GM19324 (cell line): ENCODE results near the gene GPR148.

Experiments
- ATAC-seq: cut with Tn5 transposase; IDR thresholded peaks from one replicate; pipeline ENCODE4 v1.9.1; 2021; ENCODE audit warnings: mild to moderate bottlenecking, moderate library complexity; ENCODE audit not compliant: unreplicated experiment, low FRiP score

GPR148 gene

DNA sequence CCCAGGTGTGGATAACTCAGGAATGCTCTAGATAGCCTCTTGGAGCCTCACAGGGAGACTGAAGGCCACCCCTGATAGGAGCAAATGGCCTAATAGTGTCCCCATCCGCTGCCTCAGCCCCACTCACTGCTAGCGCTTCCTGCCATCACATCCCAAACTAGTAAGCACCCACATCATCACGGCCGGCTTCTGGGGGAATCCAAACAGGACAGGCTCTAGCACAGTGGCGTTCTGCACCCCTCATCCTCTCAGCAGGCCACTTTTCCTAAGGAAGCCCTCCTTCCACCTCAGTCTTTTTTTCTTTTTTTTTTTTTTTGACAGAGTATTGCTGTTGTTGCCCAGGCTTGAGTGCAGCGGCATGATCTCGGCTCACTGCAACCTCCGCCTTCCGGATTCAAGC is 20.2 kb downstream of the GPR148 start:
- ATAC-seq: no peak

DNA sequence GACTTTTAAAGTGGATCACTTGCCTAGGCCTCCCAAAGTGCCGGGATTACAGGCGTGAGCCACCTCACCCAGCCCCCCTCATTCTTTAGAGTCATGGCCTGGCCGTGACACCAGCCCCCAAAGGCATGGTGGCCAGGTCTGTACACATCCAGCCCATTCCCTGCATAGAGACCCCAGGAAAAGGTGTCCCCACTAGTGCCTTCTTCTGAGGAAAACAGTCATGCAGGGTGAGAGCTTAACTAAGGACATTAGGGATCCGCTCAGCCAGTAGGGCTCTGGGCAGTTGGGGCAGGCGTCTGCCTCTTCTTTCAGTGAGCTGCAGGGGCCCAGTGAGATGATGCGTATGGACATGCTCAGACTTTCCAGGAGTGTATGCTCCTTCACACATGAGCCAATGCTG is 20.8 kb downstream of the GPR148 start:
- ATAC-seq: no peak

DNA sequence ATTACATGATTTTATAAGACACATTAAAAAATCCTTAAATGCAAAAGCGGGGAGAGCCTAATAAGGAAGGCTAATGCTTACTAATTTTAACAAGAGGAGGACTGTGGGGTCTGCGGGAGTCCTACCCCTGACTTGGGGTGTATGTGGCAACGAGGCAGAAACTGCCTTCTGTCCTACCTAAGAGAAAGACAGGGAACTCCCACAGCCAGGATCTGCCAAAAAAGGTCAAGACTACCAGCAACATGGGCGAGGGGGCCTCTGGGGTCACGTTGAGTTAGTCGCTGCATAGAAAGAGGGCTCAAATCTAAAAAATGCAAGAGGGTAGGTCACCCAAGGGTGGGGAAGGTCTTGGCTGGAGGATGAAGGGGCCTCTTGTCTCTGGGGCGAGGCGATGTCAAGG is 25.9 kb downstream of the GPR148 start:
- ATAC-seq: no peak

DNA sequence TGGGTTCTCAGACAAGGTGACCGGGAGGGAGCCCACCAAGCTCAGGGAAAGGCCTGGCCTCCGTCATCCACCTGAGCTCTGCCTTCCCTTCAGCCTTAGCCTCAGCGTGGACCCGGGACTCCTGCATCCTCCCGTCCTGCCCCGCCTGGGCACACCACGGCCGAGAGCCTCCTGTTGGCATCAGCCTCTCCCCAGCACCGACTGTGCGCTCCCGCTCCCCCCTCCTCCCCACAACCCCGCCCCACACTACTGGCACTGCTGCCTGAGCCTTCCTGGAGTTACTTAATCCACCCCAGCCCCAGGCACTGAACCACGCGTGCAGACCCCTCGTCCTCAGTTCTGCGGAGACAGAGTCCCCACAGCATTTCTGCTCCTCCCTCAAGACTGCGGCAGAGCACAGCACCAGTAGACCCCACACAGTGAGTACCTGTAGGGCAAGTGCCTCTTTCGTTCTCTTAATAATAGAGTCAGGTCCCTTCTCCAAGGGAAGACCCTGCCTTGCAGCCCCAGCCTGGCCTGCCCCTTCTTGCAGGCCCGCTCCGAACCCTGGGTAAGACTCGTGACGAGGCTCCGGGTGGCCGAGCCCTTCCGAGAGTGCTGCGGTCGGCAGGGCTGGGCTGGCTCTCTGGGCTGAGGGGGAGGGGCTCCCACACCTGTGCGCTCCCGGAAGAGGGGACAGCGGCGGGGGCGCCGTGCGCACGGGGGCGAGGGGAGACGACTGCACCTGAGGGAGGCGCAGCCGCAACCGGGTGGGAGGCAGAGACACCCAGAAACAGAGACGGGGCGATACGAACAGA is 26.6 kb downstream of the GPR148 start, which contains the start of gene AMER3:
AMER3 (plus strand) TSS at position 285 of the 797 bp plus-strand sequence. CDS start 6,533 bp downstream, outside the sequence.
- no peak for ATAC-seq

DNA sequence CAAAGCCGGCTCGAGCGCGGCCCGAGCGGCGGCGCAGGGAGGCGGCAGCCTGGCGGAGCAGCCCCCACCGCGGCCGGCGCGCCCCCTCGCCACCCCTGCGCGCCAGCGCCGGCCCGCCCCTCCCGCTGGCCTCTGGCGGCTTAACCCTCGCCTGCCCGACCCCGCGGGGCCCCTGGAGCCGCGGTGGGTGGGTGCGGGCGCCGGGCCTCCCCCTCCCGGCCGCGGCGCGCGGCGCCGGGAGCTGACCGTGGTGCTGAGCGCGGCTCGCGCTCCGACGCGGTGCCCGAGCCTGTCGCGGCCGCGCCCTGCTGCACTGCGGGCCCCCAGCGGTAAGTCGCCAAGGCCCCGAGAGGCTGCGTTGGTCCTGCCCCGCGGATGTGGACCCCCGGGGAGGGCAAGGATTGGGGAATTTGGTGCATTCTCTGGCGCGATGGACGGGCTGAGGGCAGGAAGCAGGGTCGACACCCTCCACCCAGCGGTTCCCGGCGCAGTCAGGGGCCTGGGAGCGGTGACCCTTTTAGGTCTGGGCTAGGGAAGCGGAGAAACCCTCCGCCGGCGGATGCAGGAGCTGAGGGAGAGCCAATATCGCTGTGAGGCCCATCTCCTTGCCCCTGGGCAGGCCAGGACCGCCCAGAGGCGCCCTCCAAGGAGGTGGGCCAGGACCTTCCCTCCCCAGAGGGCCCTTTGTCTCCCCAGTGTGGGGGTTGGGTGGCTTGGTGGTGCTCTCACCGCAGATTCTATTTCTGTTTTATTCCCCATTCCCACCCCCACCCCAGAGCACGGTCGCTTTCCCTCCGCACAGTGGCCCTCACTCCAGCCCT is 27.4 kb downstream of the GPR148 start:
- no peak for ATAC-seq

DNA sequence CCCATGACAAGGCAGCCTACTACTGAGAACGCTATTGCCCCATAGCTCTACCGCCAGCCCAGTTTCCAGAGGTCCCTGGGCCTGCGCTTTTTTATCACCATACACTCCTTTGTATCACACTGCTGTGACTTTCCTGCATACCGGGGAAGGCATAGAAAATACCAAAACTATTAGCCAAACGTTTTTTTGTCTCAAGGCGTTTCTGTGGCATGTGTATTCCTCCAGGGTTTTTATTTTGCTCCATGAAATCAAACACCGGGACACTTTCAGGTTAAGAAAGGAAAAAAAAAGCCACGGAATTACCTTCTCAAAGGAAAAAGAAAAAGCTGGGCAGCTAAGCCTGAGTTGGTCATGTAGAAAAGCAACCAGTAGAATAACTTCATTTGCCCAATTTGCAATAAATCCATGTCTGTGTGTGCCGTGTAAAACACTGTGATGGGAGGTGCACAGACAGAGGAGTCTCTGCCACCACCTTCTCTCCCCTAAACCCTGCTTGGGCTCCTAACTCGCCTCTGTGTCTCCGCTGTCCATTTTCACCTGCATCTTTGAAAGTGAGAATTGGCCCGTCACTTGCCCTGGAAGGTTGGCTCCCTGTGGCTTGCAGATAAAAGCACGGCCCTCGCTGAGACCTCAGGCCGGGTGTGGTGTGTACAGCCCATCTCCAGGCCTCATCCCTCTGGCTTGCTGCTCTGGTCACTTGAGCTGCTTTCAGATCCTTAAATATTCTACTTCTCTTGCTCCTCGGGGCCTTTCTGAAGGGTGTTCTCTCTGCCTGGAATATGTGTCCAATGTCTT is 28.2 kb downstream of the GPR148 start:
- ATAC-seq: no peak

DNA sequence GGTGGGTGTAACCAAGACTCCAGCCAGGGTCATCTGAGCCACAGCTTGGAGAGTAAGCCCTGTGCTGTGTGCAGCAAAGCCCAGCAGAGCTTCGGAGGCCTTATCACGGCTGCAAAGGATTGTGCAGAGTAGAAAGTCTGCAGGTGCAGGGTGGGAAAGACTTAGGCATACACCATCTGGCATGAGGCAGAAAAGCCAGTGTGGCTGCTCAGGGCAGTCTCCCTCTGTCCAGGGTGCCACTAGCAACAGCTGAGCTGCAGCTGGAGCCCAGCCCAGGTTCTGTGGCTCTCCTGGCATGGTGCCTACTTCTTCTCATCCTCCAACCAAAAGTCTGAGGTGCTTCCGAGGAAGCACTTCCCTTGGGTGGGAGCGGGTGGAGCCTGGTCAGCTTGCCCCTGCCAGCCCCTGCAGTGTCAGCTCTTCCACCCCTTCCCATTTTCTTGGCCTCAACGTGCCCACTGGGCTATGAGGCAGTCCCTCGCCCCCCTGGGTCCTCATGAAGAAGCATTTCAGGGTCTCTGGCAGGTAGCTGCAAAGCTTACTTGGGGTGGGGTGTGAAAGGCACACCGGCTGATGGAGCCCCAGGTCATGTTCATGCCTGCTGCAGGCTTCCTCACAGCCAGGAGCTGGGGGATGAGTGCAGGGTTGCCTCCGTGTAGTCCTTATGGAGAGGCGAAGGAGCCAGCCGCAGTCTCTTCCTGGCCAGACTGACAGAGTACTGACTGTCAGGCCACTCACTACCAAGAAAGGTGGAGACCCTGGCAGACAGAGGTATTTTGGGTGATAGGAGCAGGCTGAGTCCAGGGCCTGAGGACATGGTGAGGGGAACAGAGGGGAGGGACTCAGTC is 31.3 kb downstream of the GPR148 start:
- ATAC-seq: no peak

DNA sequence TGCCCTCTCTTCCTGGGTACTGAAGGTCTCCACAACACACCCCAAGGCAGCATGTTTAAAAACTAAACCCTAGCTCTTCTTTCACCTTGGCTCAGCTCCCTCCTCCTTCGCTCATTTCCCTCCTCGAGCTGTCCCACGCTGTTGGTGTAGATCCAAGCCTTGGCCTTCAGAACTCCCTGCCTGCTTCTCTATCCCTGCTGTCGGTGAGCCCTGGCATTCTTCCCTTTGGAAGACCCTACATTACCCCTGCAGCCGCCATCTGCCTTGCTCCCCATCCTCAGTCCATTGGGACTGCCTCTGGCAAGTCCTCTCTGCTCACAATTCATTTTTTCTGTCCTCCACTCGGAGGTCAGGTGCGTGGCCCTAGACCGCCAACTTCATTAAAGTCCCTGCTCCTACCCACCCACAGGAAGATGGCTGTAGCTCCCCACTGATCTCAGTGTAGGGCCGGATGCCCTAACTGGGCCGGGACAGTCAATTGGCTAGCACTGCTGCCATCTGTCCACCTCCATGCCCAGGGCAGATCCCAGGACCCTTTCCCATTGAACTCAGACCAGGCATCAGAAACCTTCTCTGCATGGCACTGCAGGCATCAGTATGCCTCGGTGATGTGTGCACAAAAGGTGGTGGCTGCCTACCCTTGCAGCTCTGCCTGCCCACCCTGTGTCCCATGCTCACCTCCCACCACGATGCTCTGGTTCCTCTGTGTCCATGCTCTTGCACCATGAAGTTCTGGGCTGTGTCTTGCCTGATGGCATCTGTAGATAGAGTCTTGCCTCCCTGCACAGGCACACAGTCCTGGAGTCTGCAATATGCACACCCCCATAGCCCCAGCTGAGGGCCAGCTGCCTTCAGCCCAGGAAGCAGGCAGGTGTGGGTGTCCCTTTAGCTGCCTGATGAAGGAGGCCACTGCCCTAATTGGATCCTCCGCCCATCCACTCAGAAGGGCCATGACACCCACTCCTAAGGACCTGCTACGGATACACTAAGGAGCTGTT is 32.2 kb downstream of the GPR148 start:
- ATAC-seq: no peak

DNA sequence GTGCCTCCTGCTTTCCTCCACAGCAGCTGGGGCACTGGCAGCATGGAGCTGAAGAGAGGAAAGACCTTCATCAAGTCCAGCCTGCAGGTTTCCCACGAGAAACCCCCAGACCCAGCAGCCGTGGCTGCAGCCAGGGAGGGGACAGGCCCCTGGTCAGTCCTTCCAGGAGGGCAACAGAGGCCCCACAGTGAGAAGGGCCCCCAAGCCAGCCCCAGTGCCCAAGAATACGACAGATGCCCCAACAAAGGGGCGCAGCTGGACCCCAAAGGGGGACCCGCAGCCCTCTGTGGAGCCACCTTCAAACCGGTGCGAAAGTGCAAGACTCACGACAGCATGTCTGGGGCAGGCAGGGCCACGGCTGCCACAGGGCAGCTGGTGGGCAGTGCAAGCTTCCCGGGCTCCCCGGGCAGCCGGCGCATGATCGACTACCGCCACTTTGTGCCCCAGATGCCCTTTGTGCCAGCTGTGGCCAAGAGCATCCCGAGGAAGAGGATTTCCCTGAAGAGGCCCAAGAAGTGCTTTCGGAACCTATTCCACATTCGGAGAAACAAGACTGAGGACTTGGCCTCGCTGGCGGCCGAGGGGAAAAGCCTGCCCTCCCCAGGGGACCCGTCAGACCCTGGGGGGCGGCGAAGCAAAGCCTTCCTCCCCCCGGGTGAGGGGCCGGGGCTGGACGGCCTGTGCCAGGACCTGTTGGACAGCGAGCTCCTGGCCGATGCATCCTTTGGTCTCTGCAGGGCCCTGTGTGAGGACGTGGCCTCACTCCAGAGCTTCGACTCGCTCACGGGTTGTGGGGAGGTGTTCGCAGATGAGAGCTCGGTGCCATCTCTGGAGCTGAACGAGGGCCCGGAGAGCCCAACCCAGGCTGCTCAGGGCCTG is 33.4 kb downstream of the GPR148 start:
- ATAC-seq: no peak

DNA sequence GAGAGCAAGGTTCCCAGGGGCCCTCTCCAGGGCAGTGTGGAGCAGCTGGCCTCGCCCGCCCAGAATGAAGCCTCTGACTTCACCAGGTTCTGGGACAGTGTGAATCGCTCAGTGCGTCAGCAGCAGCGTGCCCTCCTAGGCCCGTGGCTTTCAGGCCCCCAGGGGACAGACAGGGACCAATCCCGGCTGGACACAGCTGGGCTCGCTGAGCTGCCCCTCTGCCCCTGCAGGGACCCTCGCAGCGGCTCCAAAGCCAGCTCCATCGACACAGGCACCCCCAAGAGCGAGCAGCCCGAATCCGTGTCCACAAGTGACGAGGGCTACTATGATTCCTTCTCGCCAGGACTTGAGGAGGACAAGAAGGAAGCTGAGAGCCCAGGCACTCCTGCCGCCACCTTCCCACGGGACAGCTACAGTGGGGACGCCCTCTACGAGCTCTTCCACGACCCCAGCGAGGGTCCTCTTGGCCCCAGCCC is 34.1 kb downstream of the GPR148 start:
- ATAC-seq: no peak

DNA sequence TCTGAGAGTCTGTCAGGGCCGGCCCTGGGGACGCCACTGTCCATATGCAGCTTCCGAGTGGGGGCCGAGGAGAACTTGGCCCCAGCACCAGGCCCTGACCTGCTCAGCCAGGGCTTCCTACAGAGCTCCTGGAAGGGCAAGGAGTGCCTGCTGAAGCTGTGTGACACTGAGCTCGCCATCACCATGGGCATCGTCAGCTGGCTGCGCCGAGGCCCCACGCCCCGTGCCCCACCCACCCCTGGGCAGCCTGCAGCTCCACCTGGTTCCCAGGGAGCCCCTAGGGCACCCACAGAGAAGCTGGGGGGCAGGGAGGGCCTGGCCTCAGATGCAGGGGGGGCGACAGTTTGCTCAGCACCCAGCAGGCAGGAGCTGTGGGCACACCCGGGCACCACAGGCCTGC is 34.5 kb downstream of the GPR148 start:
- no peak for ATAC-seq

DNA sequence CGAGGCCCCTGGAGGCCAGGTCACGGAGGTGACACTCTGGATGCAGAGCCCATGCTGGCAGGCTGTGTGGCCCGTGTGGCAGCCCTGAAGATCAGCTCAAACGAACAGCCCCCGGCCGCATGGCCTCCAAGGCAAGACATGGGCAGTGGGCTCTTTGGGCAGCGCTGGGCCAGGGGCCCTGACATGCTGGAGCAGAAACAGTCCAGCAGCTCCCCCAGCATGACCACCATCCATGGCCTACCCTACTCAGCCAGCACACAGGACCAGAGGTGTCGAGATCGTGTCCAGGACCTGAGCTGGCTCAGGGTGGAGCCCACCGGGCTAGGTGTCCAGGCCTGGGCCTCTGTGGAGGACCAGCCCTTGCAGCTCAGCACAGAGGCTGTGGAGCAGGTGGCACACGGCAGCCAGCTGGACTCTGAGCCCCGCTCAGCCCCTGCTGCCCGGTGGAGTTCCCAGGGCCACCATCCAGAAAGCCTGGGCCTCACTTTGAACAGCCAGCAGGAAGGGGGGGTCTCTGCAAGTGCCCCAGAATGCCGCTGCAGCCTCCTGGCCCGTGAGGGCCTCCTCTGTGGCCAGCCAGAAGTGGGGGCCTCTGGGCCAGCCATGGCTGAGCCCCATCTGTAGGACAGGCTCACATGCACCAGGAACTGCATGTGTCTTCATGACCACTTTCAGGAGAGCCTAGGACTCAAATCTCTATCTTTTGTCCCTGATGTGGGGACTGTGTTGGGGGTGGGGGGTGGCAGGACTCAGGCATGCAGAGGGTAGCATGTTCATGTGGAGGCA is 35.4 kb downstream of the GPR148 start:
- no peak for ATAC-seq

DNA sequence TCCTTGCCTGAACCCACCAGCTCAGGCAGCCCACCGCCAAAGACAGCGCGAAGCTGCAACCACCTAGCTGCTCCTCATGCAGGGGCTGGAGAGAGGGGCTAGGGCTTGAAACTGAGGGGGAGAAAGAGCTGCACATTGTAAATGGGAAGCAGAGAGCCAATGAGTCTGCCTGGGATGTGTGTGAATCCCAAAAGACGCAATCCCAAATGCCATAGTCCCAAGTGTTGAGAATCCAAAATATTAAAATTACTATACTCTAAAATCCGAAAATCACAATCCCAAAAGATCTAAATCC is 35.9 kb downstream of the GPR148 start:
- no peak for ATAC-seq

DNA sequence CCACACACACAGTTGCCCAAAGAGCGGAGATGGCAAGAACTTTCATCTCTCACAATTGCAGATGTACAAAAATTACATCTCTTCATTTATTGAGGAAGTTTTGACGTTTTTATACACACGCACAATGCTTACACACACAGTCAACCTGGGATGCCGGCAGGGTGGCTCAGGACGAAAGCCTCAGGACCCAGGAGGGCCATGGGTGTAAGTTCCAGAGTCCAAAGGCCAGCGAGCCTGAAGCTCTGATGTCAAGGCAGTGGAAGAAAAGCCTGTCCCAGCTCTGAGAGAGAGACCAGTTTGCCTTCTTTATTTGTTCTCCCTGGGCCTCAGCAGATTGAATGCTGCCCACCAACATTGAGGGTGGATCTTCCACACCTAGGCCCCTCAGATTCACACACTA is 36.6 kb downstream of the GPR148 start:
- no peak for ATAC-seq

DNA sequence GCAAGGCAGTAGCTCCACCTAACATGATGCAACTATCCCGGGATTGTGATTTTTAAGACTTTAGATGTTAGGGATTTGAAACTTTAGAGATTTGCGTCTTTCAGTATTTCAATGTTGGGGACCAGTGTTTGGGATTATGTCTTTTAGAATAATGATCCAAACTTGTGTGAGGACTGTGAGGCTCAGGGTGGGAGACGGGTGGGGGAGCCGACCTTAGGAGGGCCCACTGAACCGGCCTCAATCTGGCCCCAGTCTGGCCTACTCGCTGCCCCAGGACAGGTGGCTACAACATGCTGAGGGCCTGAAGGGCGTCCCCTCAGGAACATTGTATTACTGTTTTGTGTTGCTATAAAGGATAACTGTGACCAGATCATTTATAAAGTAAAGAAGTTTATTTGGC is 37.2 kb downstream of the GPR148 start:
- no peak for ATAC-seq

DNA sequence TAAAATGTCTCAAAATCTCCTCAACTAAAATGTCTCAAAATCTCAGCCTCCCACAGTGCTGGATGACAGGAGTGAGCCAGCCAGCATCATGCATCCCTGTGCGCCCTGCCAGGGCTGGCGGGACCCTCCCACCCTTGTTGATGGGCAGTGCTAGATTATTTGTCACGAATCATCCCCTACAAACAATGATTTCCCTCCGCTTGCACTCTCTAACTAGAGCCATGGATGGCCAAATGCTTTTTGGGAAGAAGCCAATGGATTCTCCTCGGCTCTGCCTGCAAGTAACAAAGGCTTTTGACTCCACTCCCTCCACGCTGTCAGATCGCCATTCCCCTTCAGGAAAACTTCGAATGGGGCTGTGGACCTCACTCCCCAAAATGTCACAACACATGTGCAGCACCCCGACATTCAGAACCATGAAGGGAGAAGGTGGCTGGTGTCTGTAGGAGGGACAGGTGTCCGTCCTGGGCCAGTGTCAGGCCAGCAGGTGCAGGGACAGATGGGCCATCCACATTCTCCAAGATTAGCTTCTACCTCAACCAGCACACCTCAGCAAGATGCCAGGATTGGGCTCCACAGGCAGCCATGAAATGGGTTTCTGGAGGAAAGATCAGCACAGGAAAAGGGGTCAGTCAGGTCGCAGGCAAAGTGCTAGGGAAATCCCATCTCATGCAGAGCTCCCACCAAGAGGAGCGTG is 38.0 kb downstream of the GPR148 start:
- no peak for ATAC-seq

DNA sequence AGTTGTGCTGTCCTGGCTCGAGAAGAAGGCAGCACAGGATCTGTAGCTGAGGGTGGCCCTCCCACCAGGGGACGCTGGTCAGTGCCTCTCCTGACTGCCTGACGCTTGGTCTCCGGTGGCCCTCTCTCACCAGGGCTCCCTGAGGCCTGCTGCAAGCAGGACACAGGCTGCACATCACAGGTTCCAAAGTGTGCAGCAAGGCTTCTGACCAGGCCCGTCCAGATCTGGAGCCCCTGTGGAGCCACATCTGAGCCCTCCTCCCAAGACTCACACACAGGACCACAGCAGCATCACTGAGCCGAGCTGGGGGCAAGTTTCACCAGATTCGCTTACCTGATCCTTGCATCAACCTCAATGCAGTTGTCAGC is 38.5 kb downstream of the GPR148 start:
- ATAC-seq: no peak
